ENCODE data around the gene SMAP2.

SMAP2 gene

DNA sequence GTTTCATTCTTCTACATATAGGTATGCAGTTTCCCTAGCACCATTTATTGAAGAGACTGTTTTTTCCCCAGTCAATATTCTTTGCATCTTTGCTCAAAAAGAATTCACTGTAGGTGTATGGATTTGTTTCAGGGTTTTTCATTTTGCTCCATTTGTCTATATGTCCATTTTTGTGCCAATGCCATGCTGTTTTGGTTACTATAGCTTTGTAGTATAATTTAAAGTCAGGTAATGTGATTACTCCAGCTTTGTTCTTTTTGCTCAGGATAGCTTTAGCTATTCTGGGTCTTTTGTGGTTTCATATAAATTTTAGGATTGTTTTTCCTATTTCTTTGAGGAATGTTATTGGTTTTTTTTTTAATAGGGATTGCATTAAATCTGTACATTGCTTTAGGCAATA, 15.9 kb upstream of the SMAP2 start:
- TF ChIP-seq MEIS1 (CRISPR knock-in tag; IDR thresholded peaks at IDR 0.05; ENCODE audit: borderline replicate concordance) (no peak), SETDB1 (IDR thresholded peaks at IDR 0.05; ENCODE audit: insufficient read length, low read length) (peak; percentile 79), ATF2 (tag by site-specific recombination; IDR thresholded peaks at IDR 0.05; ENCODE audit: low read depth) (no peak), ZIC2 (tag by site-specific recombination; IDR thresholded peaks at IDR 0.05) (no peak), MYNN (tag by site-specific recombination; IDR thresholded peaks at IDR 0.05; ENCODE audit: borderline replicate concordance) (no peak), ZNF580 (tag by site-specific recombination; IDR thresholded peaks at IDR 0.05) (peak; percentile 69; the same call in 1 of the 2 replicates), ZNF639 (tag by site-specific recombination; IDR thresholded peaks at IDR 0.05) (0 out of 2 replicates have a peak, but pooled peaks have one; percentile 38), KLF8 (tag by site-specific recombination; IDR thresholded peaks at IDR 0.05) (peak; percentile 45; the same call in 1 of the 2 replicates), ZNF747 (tag by site-specific recombination; IDR thresholded peaks at IDR 0.05) (no peak), SP7 (tag by site-specific recombination; IDR thresholded peaks at IDR 0.05) (no peak), KLF1 (tag by site-specific recombination; IDR thresholded peaks at IDR 0.05) (no peak)
- TF ChIP-seq, protein P1, sequence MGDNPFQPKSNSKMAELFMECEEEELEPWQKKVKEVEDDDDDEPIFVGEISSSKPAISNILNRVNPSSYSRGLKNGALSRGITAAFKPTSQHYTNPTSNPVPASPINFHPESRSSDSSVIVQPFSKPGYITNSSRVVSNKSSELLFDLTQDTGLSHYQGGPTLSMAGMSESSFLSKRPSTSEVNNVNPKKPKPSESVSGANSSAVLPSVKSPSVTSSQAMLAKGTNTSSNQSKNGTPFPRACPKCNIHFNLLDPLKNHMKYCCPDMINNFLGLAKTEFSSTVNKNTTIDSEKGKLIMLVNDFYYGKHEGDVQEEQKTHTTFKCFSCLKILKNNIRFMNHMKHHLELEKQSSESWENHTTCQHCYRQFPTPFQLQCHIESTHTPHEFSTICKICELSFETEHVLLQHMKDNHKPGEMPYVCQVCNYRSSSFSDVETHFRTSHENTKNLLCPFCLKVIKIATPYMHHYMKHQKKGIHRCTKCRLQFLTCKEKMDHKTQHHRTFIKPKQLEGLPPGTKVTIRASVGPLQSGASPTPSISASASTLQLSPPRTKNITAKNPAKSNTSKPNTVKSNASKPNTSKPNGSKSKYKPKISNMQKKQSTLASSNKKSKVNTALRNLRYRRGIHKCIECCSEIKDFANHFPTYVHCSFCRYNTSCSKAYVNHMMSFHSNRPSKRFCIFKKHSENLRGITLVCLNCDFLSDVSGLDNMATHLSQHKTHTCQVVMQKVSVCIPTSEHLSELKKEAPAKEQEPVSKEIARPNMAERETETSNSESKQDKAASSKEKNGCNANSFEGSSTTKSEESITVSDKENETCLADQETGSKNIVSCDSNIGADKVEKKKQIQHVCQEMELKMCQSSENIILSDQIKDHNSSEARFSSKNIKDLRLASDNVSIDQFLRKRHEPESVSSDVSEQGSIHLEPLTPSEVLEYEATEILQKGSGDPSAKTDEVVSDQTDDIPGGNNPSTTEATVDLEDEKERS (tag by site-specific recombination; IDR thresholded peaks at IDR 0.05) = peak; percentile 99
- Histone ChIP-seq H3K27ac (ENCODE audit: extremely low read depth, low read depth, low read length) (no peak overlapping the region), H3K36me3 (ENCODE audit: control insufficient read depth in 2 of 2, insufficient read depth in 1 of 2, low read length in 2 of 2) (no peaks in the 10 kb centered on the region), H3K4me1 (ENCODE audit: control insufficient read depth, insufficient read depth, low read length) (no peaks in the 10 kb centered on the region), H3K9me3 (ENCODE audit: control insufficient read depth, insufficient read depth, low read depth, low read length) (no peaks in the 10 kb centered on the region), H3K4me3 (ENCODE audit: low read depth, low read length) (no peak overlapping the region)
- ChIA-PET CTCF (interaction anchor here (0.7 to 1.2 kb wide), 4 partner anchors 14 to 176 kb away, joined by 3 to 4 read pairs (median 4); no protein-coding TSS in a partner anchor), POLR2A (no interaction called here)

- Histone ChIP-seq H3K36me3 (ENCODE audit: control insufficient read depth in 2 of 2, insufficient read depth in 1 of 2, low read length in 2 of 2) (no peaks in the 10 kb centered on the region), H3K4me3 (ENCODE audit: low read depth, low read length) (no peak overlapping the region), H3K4me1 (ENCODE audit: control insufficient read depth, insufficient read depth, low read length) (no peaks in the 10 kb centered on the region), H3K9me3 (ENCODE audit: control insufficient read depth, insufficient read depth, low read depth, low read length) (no peaks in the 10 kb centered on the region), H3K27ac (ENCODE audit: extremely low read depth, low read depth, low read length) (no peak overlapping the region)
- CTCF ChIA-PET = no interaction called here
- POLR2A ChIA-PET = no interaction called here
- no peak for TF ChIP-seq ZNF549 (tag by site-specific recombination; IDR thresholded peaks at IDR 0.05)
- TF ChIP-seq, protein P2, sequence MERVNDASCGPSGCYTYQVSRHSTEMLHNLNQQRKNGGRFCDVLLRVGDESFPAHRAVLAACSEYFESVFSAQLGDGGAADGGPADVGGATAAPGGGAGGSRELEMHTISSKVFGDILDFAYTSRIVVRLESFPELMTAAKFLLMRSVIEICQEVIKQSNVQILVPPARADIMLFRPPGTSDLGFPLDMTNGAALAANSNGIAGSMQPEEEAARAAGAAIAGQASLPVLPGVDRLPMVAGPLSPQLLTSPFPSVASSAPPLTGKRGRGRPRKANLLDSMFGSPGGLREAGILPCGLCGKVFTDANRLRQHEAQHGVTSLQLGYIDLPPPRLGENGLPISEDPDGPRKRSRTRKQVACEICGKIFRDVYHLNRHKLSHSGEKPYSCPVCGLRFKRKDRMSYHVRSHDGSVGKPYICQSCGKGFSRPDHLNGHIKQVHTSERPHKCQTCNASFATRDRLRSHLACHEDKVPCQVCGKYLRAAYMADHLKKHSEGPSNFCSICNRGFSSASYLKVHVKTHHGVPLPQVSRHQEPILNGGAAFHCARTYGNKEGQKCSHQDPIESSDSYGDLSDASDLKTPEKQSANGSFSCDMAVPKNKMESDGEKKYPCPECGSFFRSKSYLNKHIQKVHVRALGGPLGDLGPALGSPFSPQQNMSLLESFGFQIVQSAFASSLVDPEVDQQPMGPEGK (tag by site-specific recombination; IDR thresholded peaks at IDR 0.05) = no peak
- TF ChIP-seq, protein P3, sequence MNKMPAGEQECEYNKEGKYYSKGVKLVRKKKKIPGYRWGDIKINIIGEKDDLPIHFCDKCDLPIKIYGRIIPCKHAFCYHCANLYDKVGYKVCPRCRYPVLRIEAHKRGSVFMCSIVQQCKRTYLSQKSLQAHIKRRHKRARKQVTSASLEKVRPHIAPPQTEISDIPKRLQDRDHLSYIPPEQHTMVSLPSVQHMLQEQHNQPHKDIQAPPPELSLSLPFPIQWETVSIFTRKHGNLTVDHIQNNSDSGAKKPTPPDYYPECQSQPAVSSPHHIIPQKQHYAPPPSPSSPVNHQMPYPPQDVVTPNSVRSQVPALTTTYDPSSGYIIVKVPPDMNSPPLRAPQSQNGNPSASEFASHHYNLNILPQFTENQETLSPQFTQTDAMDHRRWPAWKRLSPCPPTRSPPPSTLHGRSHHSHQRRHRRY (tag by site-specific recombination; IDR thresholded peaks at IDR 0.05) = no peak
- no peak for TF ChIP-seq ZNF596 (tag by site-specific recombination; IDR thresholded peaks at IDR 0.05)
- no peak for TF ChIP-seq GLI2 (tag by site-specific recombination; IDR thresholded peaks at IDR 0.05; ENCODE audit: borderline replicate concordance, low read depth)
- TF ChIP-seq ZXDB (tag by site-specific recombination; IDR thresholded peaks at IDR 0.05) = no peak
- no peak for TF ChIP-seq ZNF138 (tag by site-specific recombination; IDR thresholded peaks at IDR 0.05; ENCODE audit: borderline replicate concordance)
- TF ChIP-seq OSR2 (tag by site-specific recombination; IDR thresholded peaks at IDR 0.05) = no peak
- TF ChIP-seq ZNF626 (tag by site-specific recombination; IDR thresholded peaks at IDR 0.05) = no peak
- no peak for TF ChIP-seq ZNF707 (tag by site-specific recombination; IDR thresholded peaks at IDR 0.05)
- TF ChIP-seq ZBTB8A (tag by site-specific recombination; IDR thresholded peaks at IDR 0.05) = no peak
- TF ChIP-seq ZNF558 (tag by site-specific recombination; IDR thresholded peaks at IDR 0.05) = no peak
- no peak for TF ChIP-seq ZNF677 (tag by site-specific recombination; IDR thresholded peaks at IDR 0.05)
- TF ChIP-seq, protein P4, sequence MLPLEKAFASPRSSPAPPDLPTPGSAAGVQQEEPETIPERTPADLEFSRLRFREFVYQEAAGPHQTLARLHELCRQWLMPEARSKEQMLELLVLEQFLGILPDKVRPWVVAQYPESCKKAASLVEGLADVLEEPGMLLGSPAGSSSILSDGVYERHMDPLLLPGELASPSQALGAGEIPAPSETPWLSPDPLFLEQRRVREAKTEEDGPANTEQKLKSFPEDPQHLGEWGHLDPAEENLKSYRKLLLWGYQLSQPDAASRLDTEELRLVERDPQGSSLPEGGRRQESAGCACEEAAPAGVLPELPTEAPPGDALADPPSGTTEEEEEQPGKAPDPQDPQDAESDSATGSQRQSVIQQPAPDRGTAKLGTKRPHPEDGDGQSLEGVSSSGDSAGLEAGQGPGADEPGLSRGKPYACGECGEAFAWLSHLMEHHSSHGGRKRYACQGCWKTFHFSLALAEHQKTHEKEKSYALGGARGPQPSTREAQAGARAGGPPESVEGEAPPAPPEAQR (tag by site-specific recombination; IDR thresholded peaks at IDR 0.05) = no peak
Measured at GRCh38 chr1:40360631-40361030, 12.9 kb upstream of the SMAP2 start.
